ENCODE measurements around the gene INSYN2B.

INSYN2B gene

DNA sequence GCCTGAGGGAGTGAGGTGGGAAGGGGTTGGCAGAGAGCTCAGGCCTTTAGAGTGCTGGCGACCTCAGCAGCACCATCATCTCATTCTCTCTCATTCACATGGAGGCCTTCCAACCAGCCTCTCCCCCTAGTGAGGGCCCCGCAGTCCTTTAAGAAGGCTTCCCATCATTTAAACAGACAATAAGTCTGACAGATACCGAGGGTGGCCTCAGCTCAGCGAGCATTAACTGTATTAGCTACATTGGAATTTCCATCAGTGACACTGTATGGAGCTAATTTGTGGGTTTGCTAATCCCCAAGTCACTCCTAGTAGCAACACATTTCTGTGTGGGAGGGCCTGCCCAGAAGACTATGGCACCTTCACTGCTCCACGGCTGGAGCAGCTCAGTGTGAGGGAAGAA lies 75.8 kb downstream of the INSYN2B start:
- H3K27ac ChIP-seq (replicated peaks): no peak overlapping the region
- TF ChIP-seq POLR2AphosphoS5 (IDR thresholded peaks at IDR 0.05; ENCODE audit: low read depth): no peak
- TF ChIP-seq, protein P1, sequence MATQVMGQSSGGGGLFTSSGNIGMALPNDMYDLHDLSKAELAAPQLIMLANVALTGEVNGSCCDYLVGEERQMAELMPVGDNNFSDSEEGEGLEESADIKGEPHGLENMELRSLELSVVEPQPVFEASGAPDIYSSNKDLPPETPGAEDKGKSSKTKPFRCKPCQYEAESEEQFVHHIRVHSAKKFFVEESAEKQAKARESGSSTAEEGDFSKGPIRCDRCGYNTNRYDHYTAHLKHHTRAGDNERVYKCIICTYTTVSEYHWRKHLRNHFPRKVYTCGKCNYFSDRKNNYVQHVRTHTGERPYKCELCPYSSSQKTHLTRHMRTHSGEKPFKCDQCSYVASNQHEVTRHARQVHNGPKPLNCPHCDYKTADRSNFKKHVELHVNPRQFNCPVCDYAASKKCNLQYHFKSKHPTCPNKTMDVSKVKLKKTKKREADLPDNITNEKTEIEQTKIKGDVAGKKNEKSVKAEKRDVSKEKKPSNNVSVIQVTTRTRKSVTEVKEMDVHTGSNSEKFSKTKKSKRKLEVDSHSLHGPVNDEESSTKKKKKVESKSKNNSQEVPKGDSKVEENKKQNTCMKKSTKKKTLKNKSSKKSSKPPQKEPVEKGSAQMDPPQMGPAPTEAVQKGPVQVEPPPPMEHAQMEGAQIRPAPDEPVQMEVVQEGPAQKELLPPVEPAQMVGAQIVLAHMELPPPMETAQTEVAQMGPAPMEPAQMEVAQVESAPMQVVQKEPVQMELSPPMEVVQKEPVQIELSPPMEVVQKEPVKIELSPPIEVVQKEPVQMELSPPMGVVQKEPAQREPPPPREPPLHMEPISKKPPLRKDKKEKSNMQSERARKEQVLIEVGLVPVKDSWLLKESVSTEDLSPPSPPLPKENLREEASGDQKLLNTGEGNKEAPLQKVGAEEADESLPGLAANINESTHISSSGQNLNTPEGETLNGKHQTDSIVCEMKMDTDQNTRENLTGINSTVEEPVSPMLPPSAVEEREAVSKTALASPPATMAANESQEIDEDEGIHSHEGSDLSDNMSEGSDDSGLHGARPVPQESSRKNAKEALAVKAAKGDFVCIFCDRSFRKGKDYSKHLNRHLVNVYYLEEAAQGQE (IDR thresholded peaks at IDR 0.05; ENCODE audit: insufficient replicate concordance, low read depth): no peak
- no peak for TF ChIP-seq CTCF (IDR thresholded peaks at IDR 0.05; ENCODE audit: insufficient read depth, low read length)
- no peak for TF ChIP-seq GABPA (IDR thresholded peaks at IDR 0.05; ENCODE audit: low read depth)
- no peak for TF ChIP-seq SPI1 (IDR thresholded peaks at IDR 0.05; ENCODE audit: borderline replicate concordance, low read depth)
- no peak for DNase-seq (ENCODE audit: low read depth in 1 of 2, low spot score in 1 of 2)
- H3K27me3 ChIP-seq (ENCODE audit: insufficient read depth, poor library complexity, severe bottlenecking): no peaks in the 10 kb centered on the region
- H3K4me3 ChIP-seq (replicated peaks; ENCODE audit: insufficient read depth, low read length): no peak overlapping the region

GRCh38 chr5:169904059-169904458 lies 76.2 kb downstream of the INSYN2B start:
- no peak for DNase-seq (ENCODE audit: low read depth in 1 of 2, low spot score in 1 of 2)
- H3K27me3 ChIP-seq (ENCODE audit: insufficient read depth, poor library complexity, severe bottlenecking): no peaks in the 10 kb centered on the region
- no peak overlapping the region for H3K4me3 ChIP-seq (replicated peaks; ENCODE audit: insufficient read depth, low read length)
- TF ChIP-seq GABPA (IDR thresholded peaks at IDR 0.05; ENCODE audit: low read depth) (no peak), POLR2AphosphoS5 (IDR thresholded peaks at IDR 0.05; ENCODE audit: low read depth) (no peak), SPI1 (IDR thresholded peaks at IDR 0.05; ENCODE audit: borderline replicate concordance, low read depth) (no peak), CTCF (IDR thresholded peaks at IDR 0.05; ENCODE audit: insufficient read depth, low read length) (no peak)
- TF ChIP-seq, protein P1 (IDR thresholded peaks at IDR 0.05; ENCODE audit: insufficient replicate concordance, low read depth): no peak
- no peak overlapping the region for H3K27ac ChIP-seq (replicated peaks)

GRCh38 chr5:169901896-169902295 lies 78.4 kb downstream of the INSYN2B start:
- Histone ChIP-seq H3K27me3 (ENCODE audit: insufficient read depth, poor library complexity, severe bottlenecking) (no peaks in the 10 kb centered on the region), H3K27ac (replicated peaks) (no peak overlapping the region), H3K4me3 (replicated peaks; ENCODE audit: insufficient read depth, low read length) (no peak overlapping the region)
- no peak for DNase-seq (ENCODE audit: low read depth in 1 of 2, low spot score in 1 of 2)
- no peak for TF ChIP-seq POLR2AphosphoS5 (IDR thresholded peaks at IDR 0.05; ENCODE audit: low read depth)
- TF ChIP-seq, protein P1 (IDR thresholded peaks at IDR 0.05; ENCODE audit: insufficient replicate concordance, low read depth): no peak
- TF ChIP-seq SPI1 (IDR thresholded peaks at IDR 0.05; ENCODE audit: borderline replicate concordance, low read depth): no peak

Measured in HL-60 (cell line).